Keratinocyte (primary cell): ENCODE results near the gene PKP4.

ENCODE experiments used
- EZH2 ChIP-seq: IDR thresholded peaks from one replicate; pipeline ENCODE4 v1.6.1; 2012; ENCODE audit warnings: inconsistent platforms, mild to moderate bottlenecking, low read length, moderate library complexity
- TF ChIP-seq, protein P1 (sequence below), 3 experiments: IDR thresholded peaks in 1 of 3; conservative IDR thresholded peaks in 1 of 3; optimal IDR thresholded peaks in 1 of 3; 2 replicates in 2 of 3; 3 replicates in 1 of 3; pipeline versions ENCODE3 to v1.5.1; 2011; ENCODE audit warnings: low read length in 3 of 3, mild to moderate bottlenecking in 3 of 3, moderate library complexity in 2 of 3, control low read depth in 1 of 3, inconsistent platforms in 1 of 3; ENCODE audit not compliant: insufficient read depth in 2 of 3; ENCODE audit errors: extremely low read depth in 1 of 3

DNA sequence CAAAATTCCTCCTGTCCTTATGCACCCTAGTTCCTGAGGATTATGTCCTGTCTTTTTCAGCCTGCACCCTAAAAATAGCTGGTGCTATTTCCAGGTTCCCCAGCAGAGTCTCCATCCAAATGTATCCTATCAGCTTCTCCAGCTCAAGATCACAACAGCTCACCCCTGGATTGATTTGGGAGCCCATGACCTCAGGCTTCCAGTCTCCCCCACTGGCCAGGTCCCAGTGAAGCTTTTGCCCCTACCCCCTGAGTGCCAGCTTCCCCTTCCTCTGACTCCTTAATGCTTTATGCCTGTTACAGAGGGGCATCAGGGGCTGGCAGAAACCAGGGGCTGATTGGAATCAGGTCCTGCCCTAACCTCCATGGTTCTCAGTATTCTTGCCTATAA is 261.4 kb downstream of the PKP4 start:
- TF ChIP-seq, protein P1, sequence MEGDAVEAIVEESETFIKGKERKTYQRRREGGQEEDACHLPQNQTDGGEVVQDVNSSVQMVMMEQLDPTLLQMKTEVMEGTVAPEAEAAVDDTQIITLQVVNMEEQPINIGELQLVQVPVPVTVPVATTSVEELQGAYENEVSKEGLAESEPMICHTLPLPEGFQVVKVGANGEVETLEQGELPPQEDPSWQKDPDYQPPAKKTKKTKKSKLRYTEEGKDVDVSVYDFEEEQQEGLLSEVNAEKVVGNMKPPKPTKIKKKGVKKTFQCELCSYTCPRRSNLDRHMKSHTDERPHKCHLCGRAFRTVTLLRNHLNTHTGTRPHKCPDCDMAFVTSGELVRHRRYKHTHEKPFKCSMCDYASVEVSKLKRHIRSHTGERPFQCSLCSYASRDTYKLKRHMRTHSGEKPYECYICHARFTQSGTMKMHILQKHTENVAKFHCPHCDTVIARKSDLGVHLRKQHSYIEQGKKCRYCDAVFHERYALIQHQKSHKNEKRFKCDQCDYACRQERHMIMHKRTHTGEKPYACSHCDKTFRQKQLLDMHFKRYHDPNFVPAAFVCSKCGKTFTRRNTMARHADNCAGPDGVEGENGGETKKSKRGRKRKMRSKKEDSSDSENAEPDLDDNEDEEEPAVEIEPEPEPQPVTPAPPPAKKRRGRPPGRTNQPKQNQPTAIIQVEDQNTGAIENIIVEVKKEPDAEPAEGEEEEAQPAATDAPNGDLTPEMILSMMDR (optimal IDR thresholded peaks at IDR 0.05 in 1 of 3, IDR thresholded peaks at IDR 0.05 in 1 of 3, conservative IDR thresholded peaks at IDR 0.05 in 1 of 3; ENCODE audit: extremely low read depth in 1 of 3, insufficient read depth in 2 of 3, low read length in 3 of 3): no peak
- no peak for TF ChIP-seq EZH2
